OCI-LY7 (cell line): ENCODE measurements around the gene PTPRO. TPM values are rescaled to one million over a fixed set of nuclear protein-coding genes. Genes with fewer than 3 reads are reported as not detected.

Experiments
- BruUV-seq: library from RNA; stranded (reverse); fragments of 400-500 nt; replicated peaks from 2 replicates; lab custom pipeline; 2021; lab: Mats Ljungman, UMichigan
- CTCF ChIA-PET: fragments of 300-600 bp; sonication (Branson Sonifier 250); formaldehyde crosslinking; loops from one replicate; lab custom pipeline; 2022; ENCODE audit warnings: antibody characterized with exemption; ENCODE audit not compliant: unreplicated experiment; lab: Charles Lee
- POLR2A ChIA-PET: fragments of 300-600 bp; sonication (Branson Sonifier 250); formaldehyde crosslinking; loops from one replicate; lab custom pipeline; 2022; ENCODE audit warnings: antibody characterized with exemption; lab: Charles Lee
- DNase-seq: peaks from one replicate; pipeline ENCODE4 v3.0.0-alpha.2; 2015; ENCODE audit warnings: low spot score
- H2AFZ ChIP-seq: fragments of 200-600 bp; sonication (generic), shearing (Covaris generic); 2 replicates; pipeline ENCODE4 v1.6.1; 2014; ENCODE audit warnings: mild to moderate bottlenecking, antibody characterized with exemption, low read length, moderate library complexity
- H3K27ac ChIP-seq: fragments of 200-600 bp; sonication (generic); 2 replicates; pipeline ENCODE4 v1.5.1; 2014; ENCODE audit warnings: mixed run types, low read depth, mild to moderate bottlenecking, moderate library complexity, low read length, inconsistent platforms; ENCODE audit not compliant: poor library complexity, severe bottlenecking
- H3K36me3 ChIP-seq: fragments of 200-600 bp; sonication (generic); 2 replicates; pipeline ENCODE4 v1.6.1; 2014; ENCODE audit warnings: mild to moderate bottlenecking, antibody characterized with exemption, low read length, moderate library complexity, mixed read lengths; ENCODE audit not compliant: insufficient read depth
- H3K4me1 ChIP-seq: fragments of 200-600 bp; sonication (generic); 2 replicates; pipeline ENCODE4 v1.5.1; 2014; ENCODE audit warnings: mild to moderate bottlenecking, low read length; ENCODE audit not compliant: insufficient read depth, poor library complexity, severe bottlenecking
- H3K4me2 ChIP-seq: fragments of 200-600 bp; sonication (generic); 2 replicates; pipeline ENCODE4 v1.6.1; 2014; ENCODE audit warnings: mild to moderate bottlenecking, low read length
- H3K4me3 ChIP-seq: fragments of 200-600 bp; sonication (generic); 2 replicates; pipeline ENCODE4 v1.5.1; 2014; ENCODE audit warnings: mild to moderate bottlenecking, low read depth, low read length; ENCODE audit not compliant: poor library complexity, severe bottlenecking
- H3K79me2 ChIP-seq: fragments of 200-600 bp; sonication (generic); 2 replicates; pipeline ENCODE4 v1.6.1; 2016; ENCODE audit warnings: low read depth, mild to moderate bottlenecking, low read length, moderate library complexity, mixed read lengths; ENCODE audit not compliant: insufficient read depth
- H3K9me2 ChIP-seq: fragments of 200-600 bp; sonication (generic); 2 replicates; pipeline ENCODE4 v1.6.1; 2016; ENCODE audit warnings: mild to moderate bottlenecking, low read length, mixed read lengths; ENCODE audit not compliant: insufficient read depth
- H3K9me3 ChIP-seq: fragments of 200-600 bp; sonication (generic); 2 replicates; pipeline ENCODE4 v1.6.1; 2014; ENCODE audit warnings: mild to moderate bottlenecking, mixed run types, low read length, mixed read lengths
- H4K20me1 ChIP-seq: fragments of 200-600 bp; sonication (generic); 2 replicates; pipeline ENCODE4 v1.6.1; 2014; ENCODE audit warnings: mild to moderate bottlenecking, antibody characterized with exemption, low read length, moderate library complexity, mixed read lengths; ENCODE audit not compliant: insufficient read depth
- CTCF ChIP-seq: fragments of 200-600 bp; sonication (generic); conservative IDR thresholded peaks from 2 replicates; pipeline ENCODE4 v1.5.1; 2014; ENCODE audit warnings: mild to moderate bottlenecking, antibody characterized with exemption, low read length, moderate library complexity, mixed read lengths
- EZH2phosphoT487 ChIP-seq: fragments of 200-600 bp; sonication (generic); IDR thresholded peaks from 2 replicates; pipeline ENCODE4 v1.6.1; 2018; ENCODE audit warnings: low read depth, borderline replicate concordance, mild to moderate bottlenecking, mixed run types, antibody characterized with exemption, low read length, moderate library complexity, mixed read lengths
- intact Hi-C: fragments of 100-400 bp; cut with micrococcal nuclease; formaldehyde crosslinking; loops from one replicate; pipeline ENCODE4 v1.10.0; 2022; ENCODE audit not compliant: unreplicated experiment
- total RNA-seq, 2 experiments: library from RNA; depleted of rRNA in 1 of 2; stranded (reverse); fragments of >200 nt in 1 of 2; shearing (Covaris generic) in 1 of 2; gene quantifications; 2 replicates each; pipeline ENCODE4 v1.2.3, GENCODE V29; 2014 to 2022

The PTPRO gene
- total RNA-seq, 2 experiments from 2014 or later: 0.06 to 0.23 TPM

- H3K4me2 ChIP-seq: no peak overlapping the region
- no peak overlapping the region for H3K4me3 ChIP-seq
- no peaks in the 10 kb centered on the region for H3K4me1 ChIP-seq
- H3K9me2 ChIP-seq: no peaks in the 10 kb centered on the region
- CTCF ChIA-PET: no interaction called here
- no peaks in the 10 kb centered on the region for H3K79me2 ChIP-seq
- H3K36me3 ChIP-seq: no peaks in the 10 kb centered on the region
- POLR2A ChIA-PET: interaction anchor here (1.0 kb wide), 1 partner anchor 69 kb away, joined by 3 read pairs; no protein-coding TSS in a partner anchor
- H2AFZ ChIP-seq: no peak overlapping the region
- DNase-seq: no peak
- no peaks in the 10 kb centered on the region for H3K9me3 ChIP-seq
- no peak for TF ChIP-seq CTCF
- no peak for TF ChIP-seq EZH2phosphoT487
- H4K20me1 ChIP-seq: no peaks in the 10 kb centered on the region
- no TSS peak for BruUV-seq
- no peak overlapping the region for H3K27ac ChIP-seq
- intact Hi-C loops: no loop called here
Observed at GRCh38 chr12:15597125-15597830, 275.0 kb downstream of the PTPRO start.

- BruUV-seq: no TSS peak
- Histone ChIP-seq H3K79me2 (no peaks in the 10 kb centered on the region), H4K20me1 (no peaks in the 10 kb centered on the region), H3K9me3 (no peaks in the 10 kb centered on the region), H3K4me3 (no peak overlapping the region), H2AFZ (no peak overlapping the region), H3K9me2 (no peaks in the 10 kb centered on the region), H3K4me1 (no peaks in the 10 kb centered on the region), H3K27ac (no peak overlapping the region), H3K4me2 (no peak overlapping the region), H3K36me3 (no peaks in the 10 kb centered on the region)
- no peak for DNase-seq
- TF ChIP-seq CTCF: no peak
- no peak for TF ChIP-seq EZH2phosphoT487
- ChIA-PET POLR2A (interaction anchor here (0.7 kb wide), 1 partner anchor 9 kb away, joined by 4 read pairs; no protein-coding TSS in a partner anchor), CTCF (no interaction called here)
- intact Hi-C loops: no loop called here
Observed at GRCh38 chr12:15599266-15600037, 277.1 kb downstream of the PTPRO start.
